Thyroid gland (tissue), 4 donors: ENCODE measurements around the gene DMD. TPM values are rescaled to one million over a fixed set of nuclear protein-coding genes. Genes with fewer than 3 reads are reported as not detected.

Source experiments
- DNase-seq, 2 donors: peaks; one replicate each; pipeline ENCODE4 v3.0.0-alpha.2; 2019
- H3K27ac ChIP-seq, 3 donors: fragments of 200-600 bp; sonication (generic); 1 replicate in 2 of 3; 2 replicates in 1 of 3; pipeline ENCODE4 v1.5.1; 2016 to 2019; ENCODE audit warnings: mild to moderate bottlenecking in 1 of 3, moderate library complexity in 1 of 3
- H3K27me3 ChIP-seq: fragments of 200-600 bp; sonication (generic); one replicate; pipeline ENCODE4 v1.5.1; 2019
- H3K36me3 ChIP-seq, 2 donors: fragments of 200-600 bp; sonication (generic); one replicate each; pipeline ENCODE4 v1.5.1; 2016 to 2019
- H3K4me1 ChIP-seq, 2 donors: fragments of 200-600 bp; sonication (generic); one replicate each; pipeline ENCODE4 v1.5.1; 2017 to 2019
- H3K4me3 ChIP-seq, 3 donors: fragments of 200-600 bp; sonication (generic); replicated peaks in 1 of 3; 1 replicate in 2 of 3; 2 replicates in 1 of 3; pipeline ENCODE4 v1.5.1; 2016; ENCODE audit warnings: mild to moderate bottlenecking in 1 of 3
- H3K9me3 ChIP-seq: fragments of 200-600 bp; sonication (generic); one replicate; pipeline ENCODE4 v1.5.1; 2017
- CTCF ChIP-seq, 6 experiments: fragments of 200-600 bp in 3 of 6; fragments of 450-650 bp in 3 of 6; sonication (generic) in 3 of 6; IDR thresholded peaks; one replicate each; pipeline ENCODE4 v1.5.1; 2016 to 2019; ENCODE audit warnings: antibody characterized with exemption in 6 of 6, mild to moderate bottlenecking in 2 of 6, inconsistent platforms in 1 of 6, moderate library complexity in 1 of 6
- POLR2A ChIP-seq, 2 donors: fragments of 450-650 bp; IDR thresholded peaks; one replicate each; pipeline ENCODE4 v1.6.1; 2017; ENCODE audit warnings: antibody characterized with exemption in 2 of 2, mild to moderate bottlenecking in 2 of 2, moderate library complexity in 1 of 2
- WGBS, 2 donors: methylation state at CpG; one replicate each; pipeline ENCODE4 v1.1.5; 2017; 5-methylcytosine and 5-hydroxymethylcytosine counted together
- intact Hi-C: fragments of 100-400 bp; cut with DNase I; formaldehyde crosslinking; loops from one replicate; pipeline ENCODE4 v1.15.1; 2023
- total RNA-seq, 4 donors: library from RNA; depleted of rRNA; stranded (reverse); fragments of >200 nt; gene quantifications; one replicate each; pipeline ENCODE4 v1.2.3, GENCODE V29; 2016

The DMD gene
- total RNA-seq, 4 donors from 2014 or later: 16.5 to 24.0 (median 21.7) TPM

DNA sequence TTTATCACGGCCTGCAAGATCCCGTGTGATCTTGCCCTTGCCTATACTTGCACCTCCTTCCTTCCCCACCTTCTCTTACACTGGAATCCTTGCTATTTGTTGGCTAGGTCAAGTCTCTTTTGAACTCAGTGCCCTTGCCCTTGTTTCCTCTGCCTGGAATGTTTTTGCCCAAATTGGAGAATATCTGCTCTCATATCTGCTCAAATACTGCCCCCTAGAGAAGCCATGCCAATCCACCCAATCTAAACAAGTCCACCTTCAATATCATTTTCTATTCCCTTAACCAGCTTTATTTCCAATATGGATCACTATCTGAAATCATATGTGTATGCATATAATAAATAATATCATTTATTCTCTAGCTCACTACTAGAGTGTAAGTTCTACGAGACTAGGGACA lies 1095.3 kb downstream of the DMD start:
- 83 to 87% methylated on average over 3 of the region's 3 CpGs for WGBS, 2 donors
- Histone ChIP-seq H3K27ac (no peak overlapping the region), H3K4me1 (no peaks in the 10 kb centered on the region), H3K36me3 (no peaks in the 10 kb centered on the region), H3K4me3 (no peak overlapping the region), H3K9me3 (no peaks in the 10 kb centered on the region), H3K27me3 (no peaks in the 10 kb centered on the region)
- no peak for DNase-seq
- TF ChIP-seq CTCF (IDR thresholded peaks at IDR 0.05) (no peak), POLR2A (IDR thresholded peaks at IDR 0.05) (no peak)
- intact Hi-C loops: no loop called here

DNA sequence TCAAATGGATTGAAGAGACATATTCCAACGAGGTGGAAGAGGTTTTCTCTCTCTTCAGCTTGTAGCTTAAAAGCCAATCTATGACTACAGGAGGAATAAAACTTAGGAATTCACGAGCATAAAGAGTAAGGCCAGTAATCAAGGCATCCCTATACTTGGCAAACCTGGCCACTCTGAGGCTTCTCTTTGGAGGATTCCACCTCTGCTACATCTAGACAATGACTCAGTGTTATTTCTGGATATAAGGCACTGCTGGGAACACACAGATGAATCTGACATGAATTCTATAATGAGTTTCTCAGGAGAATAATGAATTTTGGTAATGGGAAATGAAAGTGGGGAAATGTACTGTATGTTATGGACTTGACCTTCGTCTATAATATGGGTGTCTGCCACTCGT lies 1123.7 kb downstream of the DMD start:
- Histone ChIP-seq H3K36me3 (no peaks in the 10 kb centered on the region), H3K27me3 (no peaks in the 10 kb centered on the region), H3K9me3 (no peaks in the 10 kb centered on the region), H3K4me1 (no peaks in the 10 kb centered on the region), H3K27ac (no peak overlapping the region), H3K4me3 (no peak overlapping the region)
- intact Hi-C loops: no loop called here
- 81 to 85% methylated on average over 4 of the region's 4 CpGs for WGBS, 2 donors
- DNase-seq: no peak
- TF ChIP-seq CTCF (IDR thresholded peaks at IDR 0.05): no peak
- no peak for TF ChIP-seq POLR2A (IDR thresholded peaks at IDR 0.05)

DNA sequence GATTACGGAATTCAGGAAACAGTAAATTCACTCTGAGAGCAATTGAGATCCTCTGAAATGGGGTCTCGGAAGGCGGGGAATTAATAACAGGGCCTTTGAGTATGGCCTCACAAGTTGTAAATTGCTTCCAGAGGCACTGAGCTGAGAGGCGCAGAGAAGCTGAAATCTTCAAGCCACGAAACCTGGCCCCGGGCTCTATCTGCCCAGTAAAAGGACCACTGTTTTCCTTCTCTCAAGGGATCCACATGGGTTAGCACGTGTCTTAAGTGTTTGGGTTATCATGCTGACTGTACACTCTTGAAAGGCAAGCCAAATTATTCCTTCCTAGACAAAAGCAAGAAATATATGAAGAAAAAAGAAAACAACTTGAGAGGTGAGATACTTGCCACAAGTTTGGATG lies 1126.6 kb downstream of the DMD start:
- intact Hi-C loops: no loop called here

GRCh38 chrX:32048285-32048684 lies 1163.1 kb downstream of the DMD start:
- H3K27me3 ChIP-seq: no peaks in the 10 kb centered on the region
- H3K9me3 ChIP-seq: no peaks in the 10 kb centered on the region
- intact Hi-C loops: no loop called here
- no peak overlapping the region for H3K27ac ChIP-seq
- no peak for TF ChIP-seq POLR2A (IDR thresholded peaks at IDR 0.05)
- no peak for TF ChIP-seq CTCF (IDR thresholded peaks at IDR 0.05)
- H3K4me3 ChIP-seq: no peak overlapping the region
- DNase-seq: no peak
- 86 to 89% methylated on average over 3 of the region's 3 CpGs for WGBS, 2 donors
- no peaks in the 10 kb centered on the region for H3K4me1 ChIP-seq
- no peaks in the 10 kb centered on the region for H3K36me3 ChIP-seq

More for the DNA sequence above, 1126.6 kb downstream of the DMD start:
- TF ChIP-seq POLR2A (IDR thresholded peaks at IDR 0.05) (no peak), CTCF (IDR thresholded peaks at IDR 0.05) (no peak)
- H3K27me3 ChIP-seq: no peaks in the 10 kb centered on the region
- no peak overlapping the region for H3K27ac ChIP-seq
- DNase-seq: no peak
- H3K9me3 ChIP-seq: no peaks in the 10 kb centered on the region
- H3K4me1 ChIP-seq: no peaks in the 10 kb centered on the region
- H3K36me3 ChIP-seq: no peaks in the 10 kb centered on the region
- WGBS, 2 donors: 86 to 90% methylated on average over 7 of the region's 7 CpGs
- H3K4me3 ChIP-seq: no peak overlapping the region

DNA sequence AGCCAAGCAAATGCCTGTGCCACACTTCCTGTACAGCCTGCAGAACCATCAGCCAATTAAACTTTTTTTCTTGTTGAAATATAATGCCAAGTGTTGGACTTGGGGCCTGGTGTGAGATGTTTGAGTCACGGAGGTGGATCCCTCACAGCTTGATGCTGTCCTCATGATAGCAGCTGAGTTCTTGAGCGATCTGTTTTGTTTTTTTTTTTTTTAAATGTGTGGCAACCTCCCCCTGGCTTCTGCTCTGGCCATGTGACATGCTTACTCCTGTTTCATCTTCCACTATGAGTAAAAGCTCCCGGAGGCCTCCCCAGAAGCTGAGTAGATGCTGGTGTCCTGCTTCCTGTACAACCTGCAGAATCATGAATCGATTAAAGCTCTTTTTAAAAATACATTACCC lies 1166.2 kb downstream of the DMD start:
- H3K27ac ChIP-seq: no peak overlapping the region
- H3K36me3 ChIP-seq: no peaks in the 10 kb centered on the region
- 81 to 83% methylated on average over 4 of the region's 4 CpGs for WGBS, 2 donors
- no peak for DNase-seq
- no peaks in the 10 kb centered on the region for H3K9me3 ChIP-seq
- no peak for TF ChIP-seq POLR2A (IDR thresholded peaks at IDR 0.05)
- no peak for TF ChIP-seq CTCF (IDR thresholded peaks at IDR 0.05)
- H3K4me1 ChIP-seq: no peaks in the 10 kb centered on the region
- no peaks in the 10 kb centered on the region for H3K27me3 ChIP-seq
- intact Hi-C loops: no loop called here
- H3K4me3 ChIP-seq: no peak overlapping the region
